Measurements from ENCODE around the gene DGKG. TPM values are rescaled to one million over a fixed set of nuclear protein-coding genes. Genes with fewer than 3 reads are reported as not detected.

DGKG gene
- total RNA-seq, 3 donors from 2014 or later (not counting 1 experiment from before 2014, with no cell fraction given): 0.25 to 1.6 (median 0.63) TPM

DNA sequence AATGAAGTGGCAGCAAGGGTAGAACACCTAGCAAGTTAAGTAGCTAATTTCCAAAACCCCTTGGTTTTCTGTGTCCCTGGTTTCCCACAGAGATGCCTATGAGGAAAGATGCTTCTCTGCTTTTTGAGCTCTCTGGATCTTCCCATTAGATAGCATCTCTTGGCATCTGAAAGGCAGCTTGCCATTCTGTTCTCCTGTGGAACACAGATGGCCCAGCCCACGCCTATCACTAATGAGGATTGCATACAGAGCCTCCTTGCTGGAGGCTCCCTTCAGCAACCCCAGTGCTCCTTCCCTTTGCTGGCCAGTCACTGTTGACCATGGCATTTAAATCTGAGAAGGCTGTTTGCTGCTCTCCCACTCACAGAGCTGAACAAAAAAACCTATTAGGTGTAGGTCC, 218.8 kb downstream of the DGKG start:
- no peak overlapping the region for H3K27ac Mint-ChIP-seq
- H3K36me3 ChIP-seq (ENCODE audit: control insufficient read depth, insufficient read depth, low read length): no peaks in the 10 kb centered on the region
- DNase-seq (no peak), ATAC-seq (no peak)
- H3K9me3 Mint-ChIP-seq: no peaks in the 10 kb centered on the region
- no peaks in the 10 kb centered on the region for H3K36me3 Mint-ChIP-seq
- no peak overlapping the region for H3K4me3 ChIP-seq (ENCODE audit: low read length)
- no peaks in the 10 kb centered on the region for H3K4me1 Mint-ChIP-seq
- 75% methylated on average over 1 of the region's 1 CpG for WGBS (ENCODE audit: insufficient coverage)
- H3K4me3 Mint-ChIP-seq: no peak overlapping the region
- TF ChIP-seq CTCF (IDR thresholded peaks at IDR 0.05): no peak
- intact Hi-C loops (cut with micrococcal nuclease): no loop called here
- no peaks in the 10 kb centered on the region for H3K27me3 ChIP-seq (ENCODE audit: control insufficient read depth, insufficient read depth, low read length)
- no peaks in the 10 kb centered on the region for H3K9me3 ChIP-seq (ENCODE audit: control insufficient read depth, insufficient read depth, low read length)
- no peak overlapping the region for H3K27ac ChIP-seq (ENCODE audit: low read length)
- no peaks in the 10 kb centered on the region for H3K4me1 ChIP-seq (ENCODE audit: control insufficient read depth, insufficient read depth, low read length)
- peaks cover 18 to 20% of the 10 kb centered on the region in 2 donors for H3K27me3 Mint-ChIP-seq (ENCODE audit: low read depth in 2 of 2)

- Mint-ChIP-seq H3K4me3 (no peak overlapping the region), H3K9me3 (no peaks in the 10 kb centered on the region), H3K36me3 (no peaks in the 10 kb centered on the region), H3K4me1 (no peaks in the 10 kb centered on the region), H3K27me3 (ENCODE audit: low read depth in 2 of 2) (peaks cover 17 to 23% of the 10 kb centered on the region in 2 donors), H3K27ac (no peak overlapping the region)
- no peak for TF ChIP-seq CTCF (IDR thresholded peaks at IDR 0.05)
- DNase-seq (no peak), ATAC-seq (no peak)
- Histone ChIP-seq H3K4me1 (ENCODE audit: control insufficient read depth, insufficient read depth, low read length) (no peaks in the 10 kb centered on the region), H3K9me3 (ENCODE audit: control insufficient read depth, insufficient read depth, low read length) (no peaks in the 10 kb centered on the region), H3K4me3 (ENCODE audit: low read length) (no peak overlapping the region), H3K27me3 (ENCODE audit: control insufficient read depth, insufficient read depth, low read length) (no peaks in the 10 kb centered on the region), H3K36me3 (ENCODE audit: control insufficient read depth, insufficient read depth, low read length) (no peaks in the 10 kb centered on the region), H3K27ac (ENCODE audit: low read length) (no peak overlapping the region)
- intact Hi-C loops (cut with micrococcal nuclease): no loop called here
These were observed 219.6 kb downstream of the DGKG start for GRCh38 chr3:186142393-186142932.

DNA sequence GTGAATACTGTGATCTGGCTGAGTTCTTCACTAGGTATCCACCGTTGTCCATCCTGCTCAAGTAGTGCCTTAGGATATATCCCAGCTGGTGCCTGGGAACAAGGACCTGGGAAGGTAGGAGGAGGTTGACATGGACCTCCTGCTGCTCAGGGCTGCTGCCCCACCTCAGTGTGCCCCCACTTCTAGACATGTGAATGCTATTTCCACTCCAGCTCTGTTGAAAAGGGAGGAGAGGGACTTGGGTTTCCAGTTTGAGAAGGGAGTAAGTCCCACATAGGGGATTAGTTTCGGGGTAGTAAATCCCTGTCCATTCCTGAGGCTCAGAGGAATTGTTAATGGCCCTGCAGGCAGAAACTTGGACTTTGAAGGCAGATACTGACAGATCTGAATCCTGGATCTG, 220.2 kb downstream of the DGKG start:
- 84% methylated on average over 2 of the region's 2 CpGs for WGBS (ENCODE audit: insufficient coverage)
- intact Hi-C loops (cut with micrococcal nuclease): no loop called here
- no peaks in the 10 kb centered on the region for H3K4me1 Mint-ChIP-seq
- H3K4me3 ChIP-seq (ENCODE audit: low read length): no peak overlapping the region
- DNase-seq (no peak), ATAC-seq (no peak)
- no peak overlapping the region for H3K27ac Mint-ChIP-seq
- H3K27me3 Mint-ChIP-seq (ENCODE audit: low read depth in 2 of 2): peaks cover 17 to 23% of the 10 kb centered on the region in 2 donors
- no peaks in the 10 kb centered on the region for H3K4me1 ChIP-seq (ENCODE audit: control insufficient read depth, insufficient read depth, low read length)
- H3K27me3 ChIP-seq (ENCODE audit: control insufficient read depth, insufficient read depth, low read length): no peaks in the 10 kb centered on the region
- H3K27ac ChIP-seq (ENCODE audit: low read length): no peak overlapping the region
- H3K36me3 ChIP-seq (ENCODE audit: control insufficient read depth, insufficient read depth, low read length): no peaks in the 10 kb centered on the region
- no peaks in the 10 kb centered on the region for H3K9me3 Mint-ChIP-seq
- H3K9me3 ChIP-seq (ENCODE audit: control insufficient read depth, insufficient read depth, low read length): no peaks in the 10 kb centered on the region
- no peak for TF ChIP-seq CTCF (IDR thresholded peaks at IDR 0.05)
- no peaks in the 10 kb centered on the region for H3K36me3 Mint-ChIP-seq
- H3K4me3 Mint-ChIP-seq: no peak overlapping the region

- H3K36me3 ChIP-seq (ENCODE audit: control insufficient read depth, insufficient read depth, low read length): no peaks in the 10 kb centered on the region
- Mint-ChIP-seq H3K36me3 (no peaks in the 10 kb centered on the region), H3K4me1 (no peaks in the 10 kb centered on the region), H3K9me3 (no peaks in the 10 kb centered on the region), H3K4me3 (no peak overlapping the region), H3K27ac (no peak overlapping the region), H3K27me3 (ENCODE audit: low read depth in 2 of 2) (peaks cover 19 to 22% of the 10 kb centered on the region in 2 donors)
- intact Hi-C loops (cut with micrococcal nuclease): no loop called here
- no peaks in the 10 kb centered on the region for H3K27me3 ChIP-seq (ENCODE audit: control insufficient read depth, insufficient read depth, low read length)
- H3K9me3 ChIP-seq (ENCODE audit: control insufficient read depth, insufficient read depth, low read length): no peaks in the 10 kb centered on the region
- WGBS (ENCODE audit: insufficient coverage): 84% methylated on average over 12 of the region's 12 CpGs
- DNase-seq (no peak), ATAC-seq (no peak)
- TF ChIP-seq CTCF (IDR thresholded peaks at IDR 0.05): no peak
- no peak overlapping the region for H3K27ac ChIP-seq (ENCODE audit: low read length)
- no peak overlapping the region for H3K4me3 ChIP-seq (ENCODE audit: low read length)
- H3K4me1 ChIP-seq (ENCODE audit: control insufficient read depth, insufficient read depth, low read length): no peaks in the 10 kb centered on the region
These were observed 223.6 kb downstream of the DGKG start for GRCh38 chr3:186138272-186138981.
